DOHH2 (cell line): ENCODE data around the gene MEGF11.
A peak's percentile ranks its signal among the peaks of the same experiment; 100 is the strongest.

Source experiments
- H3F3A ChIP-seq: fragments of 200-600 bp; sonication (generic), shearing (Covaris generic); 2 replicates; pipeline ENCODE4 v1.6.0; 2016; ENCODE audit warnings: antibody characterized with exemption, mild to moderate bottlenecking; ENCODE audit not compliant: control insufficient read depth, insufficient read depth
- H3K27ac ChIP-seq: fragments of 200-600 bp; sonication (generic); 2 replicates; pipeline ENCODE4 v1.5.1; 2014; ENCODE audit warnings: low read depth, mild to moderate bottlenecking, low read length, moderate library complexity
- H3K27me3 ChIP-seq: fragments of 200-600 bp; sonication (generic); 2 replicates; pipeline ENCODE4 v1.6.1; 2014; ENCODE audit warnings: mild to moderate bottlenecking, low read length, mixed read lengths; ENCODE audit not compliant: control insufficient read depth
- H3K36me3 ChIP-seq: fragments of 200-600 bp; sonication (generic); 2 replicates; pipeline ENCODE4 v1.6.1; 2014; ENCODE audit warnings: mild to moderate bottlenecking, low read length, moderate library complexity, mixed read lengths; ENCODE audit not compliant: control insufficient read depth
- H3K4me1 ChIP-seq: fragments of 200-600 bp; sonication (generic); 2 replicates; pipeline ENCODE4 v1.6.1; 2014; ENCODE audit warnings: mild to moderate bottlenecking, low read length, mixed read lengths; ENCODE audit not compliant: control insufficient read depth
- H3K4me2 ChIP-seq: fragments of 200-600 bp; sonication (generic); 2 replicates; pipeline ENCODE4 v1.6.0; 2014; ENCODE audit warnings: mild to moderate bottlenecking, low read length, moderate library complexity
- H3K4me3 ChIP-seq: fragments of 200-600 bp; sonication (generic); 2 replicates; pipeline ENCODE4 v1.5.1; 2014; ENCODE audit warnings: mild to moderate bottlenecking, low read length, mixed read lengths
- H3K79me2 ChIP-seq: fragments of 200-600 bp; sonication (generic); 2 replicates; pipeline ENCODE4 v1.6.1; 2014; ENCODE audit warnings: mild to moderate bottlenecking, low read length, mixed read lengths; ENCODE audit not compliant: control insufficient read depth
- H3K9me2 ChIP-seq: fragments of 200-600 bp; sonication (generic); replicated peaks from 2 replicates; pipeline ENCODE4 v1.6.1; 2014; ENCODE audit warnings: mild to moderate bottlenecking, low read length, mixed read lengths; ENCODE audit not compliant: control insufficient read depth
- H3K9me3 ChIP-seq: fragments of 200-600 bp; sonication (generic); 2 replicates; pipeline ENCODE4 v1.6.1; 2014; ENCODE audit warnings: antibody characterized with exemption, low read length, mixed read lengths; ENCODE audit not compliant: control insufficient read depth, insufficient read depth
- H4K20me1 ChIP-seq: fragments of 200-600 bp; sonication (generic); 2 replicates; pipeline ENCODE4 v1.6.0; 2014; ENCODE audit warnings: low read depth, mild to moderate bottlenecking, antibody characterized with exemption, low read length, moderate library complexity; ENCODE audit not compliant: control insufficient read depth, insufficient read depth
- EZH2phosphoT487 ChIP-seq: fragments of 200-600 bp; sonication (generic); IDR thresholded peaks from 2 replicates; pipeline ENCODE4 v1.6.1; 2017; ENCODE audit warnings: borderline replicate concordance, mild to moderate bottlenecking, antibody characterized with exemption, low read length, moderate library complexity, mixed read lengths
- TF ChIP-seq, protein P1 (sequence below): fragments of 200-600 bp; sonication (generic); IDR thresholded peaks from one replicate; pipeline ENCODE4 v1.5.1; 2014; ENCODE audit warnings: antibody characterized with exemption, mild to moderate bottlenecking, low read depth, low read length; ENCODE audit not compliant: poor library complexity, severe bottlenecking

Gene MEGF11

DNA sequence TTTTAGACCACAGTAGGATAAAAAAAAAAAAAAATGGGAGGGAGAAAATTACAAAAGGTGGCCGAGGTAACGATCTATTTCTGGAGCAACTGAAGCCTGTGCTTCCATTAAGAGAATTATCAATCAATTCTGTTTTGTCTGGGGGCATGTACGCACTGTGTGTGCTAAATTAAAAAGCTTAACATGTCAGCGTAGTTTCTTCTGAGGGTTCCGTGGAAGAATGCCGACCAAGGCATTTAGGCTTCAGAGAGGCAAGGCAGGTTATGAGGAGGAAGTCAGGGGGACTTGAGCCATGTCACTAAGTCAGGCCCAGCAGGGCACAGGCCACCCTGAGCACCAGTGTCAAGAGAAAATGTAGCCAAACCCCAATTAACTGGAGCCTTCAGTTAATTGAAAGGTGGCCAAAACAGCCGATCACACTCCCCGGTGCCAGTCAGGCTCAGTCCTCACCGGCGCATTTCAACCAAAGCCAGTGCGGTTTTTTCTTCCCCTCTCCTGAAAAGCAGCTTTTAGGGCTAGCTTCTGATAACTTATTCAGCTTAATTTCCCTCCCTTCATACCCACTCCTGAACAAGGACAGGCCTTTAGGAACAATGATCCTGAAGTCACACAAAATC lies 113.9 kb downstream of the MEGF11 start:
- H4K20me1 ChIP-seq = peaks cover 9% of the 10 kb centered on the region
- H3K9me3 ChIP-seq = no peaks in the 10 kb centered on the region
- H3K27me3 ChIP-seq = no peaks in the 10 kb centered on the region
- peaks cover 79% of the 10 kb centered on the region for H3K36me3 ChIP-seq
- no peak overlapping the region for H3K4me3 ChIP-seq
- no peak overlapping the region for H3K4me2 ChIP-seq
- H3K79me2 ChIP-seq = peaks cover 63% of the 10 kb centered on the region
- TF ChIP-seq, protein P1, sequence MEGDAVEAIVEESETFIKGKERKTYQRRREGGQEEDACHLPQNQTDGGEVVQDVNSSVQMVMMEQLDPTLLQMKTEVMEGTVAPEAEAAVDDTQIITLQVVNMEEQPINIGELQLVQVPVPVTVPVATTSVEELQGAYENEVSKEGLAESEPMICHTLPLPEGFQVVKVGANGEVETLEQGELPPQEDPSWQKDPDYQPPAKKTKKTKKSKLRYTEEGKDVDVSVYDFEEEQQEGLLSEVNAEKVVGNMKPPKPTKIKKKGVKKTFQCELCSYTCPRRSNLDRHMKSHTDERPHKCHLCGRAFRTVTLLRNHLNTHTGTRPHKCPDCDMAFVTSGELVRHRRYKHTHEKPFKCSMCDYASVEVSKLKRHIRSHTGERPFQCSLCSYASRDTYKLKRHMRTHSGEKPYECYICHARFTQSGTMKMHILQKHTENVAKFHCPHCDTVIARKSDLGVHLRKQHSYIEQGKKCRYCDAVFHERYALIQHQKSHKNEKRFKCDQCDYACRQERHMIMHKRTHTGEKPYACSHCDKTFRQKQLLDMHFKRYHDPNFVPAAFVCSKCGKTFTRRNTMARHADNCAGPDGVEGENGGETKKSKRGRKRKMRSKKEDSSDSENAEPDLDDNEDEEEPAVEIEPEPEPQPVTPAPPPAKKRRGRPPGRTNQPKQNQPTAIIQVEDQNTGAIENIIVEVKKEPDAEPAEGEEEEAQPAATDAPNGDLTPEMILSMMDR = no peak
- TF ChIP-seq EZH2phosphoT487 = no peak
- H3F3A ChIP-seq = peaks cover 34% of the 10 kb centered on the region
- H3K27ac ChIP-seq = peak overlapping the region; percentile 17; the same call in 1 of the 2 replicates
- H3K9me2 ChIP-seq = no peaks in the 10 kb centered on the region
- peaks cover 67% of the 10 kb centered on the region for H3K4me1 ChIP-seq

DNA sequence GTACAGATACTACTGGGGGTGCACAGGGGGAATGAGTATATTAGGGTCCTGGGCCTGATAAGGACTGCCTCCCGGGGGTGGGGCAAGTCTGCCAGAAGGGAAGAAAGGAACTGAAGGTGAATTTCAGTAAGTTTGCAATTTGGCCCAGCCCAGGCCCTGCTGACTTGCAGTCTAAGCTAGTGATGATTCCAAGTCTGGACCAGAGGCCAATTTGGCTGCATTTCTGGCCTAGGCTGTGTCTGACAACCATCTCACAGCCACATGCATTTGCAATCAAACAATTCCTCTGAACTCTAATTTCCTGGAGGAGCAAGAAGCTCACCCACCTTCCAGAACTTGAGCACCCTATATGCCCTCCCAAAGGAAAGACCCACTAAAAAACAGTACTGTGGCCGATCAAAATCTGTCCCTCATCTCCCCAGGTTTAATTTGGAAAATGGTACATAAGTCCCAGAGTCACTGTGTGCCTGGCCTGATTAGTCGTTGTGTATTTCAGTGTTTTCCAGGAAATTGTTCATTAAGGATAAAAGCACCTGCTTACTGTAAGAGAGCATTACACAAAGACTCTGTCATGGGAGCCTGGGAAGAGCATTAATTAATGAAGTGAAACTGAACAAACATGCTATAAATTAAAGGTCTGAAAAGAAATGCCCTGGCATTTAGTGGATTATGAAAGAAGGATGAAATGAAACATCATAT lies 114.5 kb downstream of the MEGF11 start:
- H4K20me1 ChIP-seq = peaks cover 9% of the 10 kb centered on the region
- H3K9me3 ChIP-seq = no peaks in the 10 kb centered on the region
- H3K36me3 ChIP-seq = peaks cover 73% of the 10 kb centered on the region
- no peak for TF ChIP-seq EZH2phosphoT487
- TF ChIP-seq, protein P1 = no peak
- H3K9me2 ChIP-seq = no peaks in the 10 kb centered on the region
- peaks cover 56% of the 10 kb centered on the region for H3K79me2 ChIP-seq
- peaks cover 34% of the 10 kb centered on the region for H3F3A ChIP-seq
- H3K27me3 ChIP-seq = no peaks in the 10 kb centered on the region
- no peak overlapping the region for H3K4me2 ChIP-seq
- H3K4me3 ChIP-seq = no peak overlapping the region
- peak overlapping the region; percentile 17; the same call in 1 of the 2 replicates for H3K27ac ChIP-seq
- peaks cover 60% of the 10 kb centered on the region for H3K4me1 ChIP-seq

DNA sequence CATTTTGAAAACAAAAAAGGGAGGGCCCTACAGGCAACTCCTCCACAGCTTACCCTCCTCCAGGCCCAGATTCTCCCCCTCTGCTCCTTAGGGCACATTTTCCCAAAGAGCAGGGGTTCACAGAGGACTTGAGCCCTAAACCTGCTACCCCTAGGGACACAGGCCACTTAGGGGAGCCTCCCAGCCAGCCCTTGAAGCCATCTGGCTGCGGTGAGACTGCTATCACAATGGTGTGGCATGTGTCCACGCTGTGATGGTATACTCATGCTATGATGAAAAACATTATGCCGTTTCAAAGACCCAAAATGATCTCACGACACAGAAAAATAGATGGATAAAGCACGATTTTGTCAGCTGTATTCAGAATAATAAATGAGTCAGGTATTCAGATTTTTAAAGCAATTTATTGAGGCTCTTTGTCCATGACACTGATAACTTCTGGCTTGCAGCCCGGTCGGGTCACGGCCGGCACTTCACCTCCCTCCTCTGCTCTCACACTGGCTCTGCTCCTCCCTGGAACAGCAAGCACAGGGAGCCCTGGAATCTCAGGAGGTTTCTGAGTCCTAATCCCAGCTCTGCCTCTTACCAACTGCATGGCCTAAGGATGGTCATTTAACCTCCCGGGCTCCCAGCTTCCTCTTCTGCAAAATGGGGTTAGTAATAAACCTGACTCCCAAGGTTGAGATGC lies 115.3 kb downstream of the MEGF11 start:
- Histone ChIP-seq H3K27me3 (no peaks in the 10 kb centered on the region), H3K4me2 (no peak overlapping the region), H3K4me1 (peaks cover 52% of the 10 kb centered on the region), H4K20me1 (peaks cover 9% of the 10 kb centered on the region), H3K9me3 (no peaks in the 10 kb centered on the region), H3K27ac (peak overlapping the region; percentile 23), H3K79me2 (peaks cover 48% of the 10 kb centered on the region), H3F3A (peaks cover 34% of the 10 kb centered on the region), H3K4me3 (no peak overlapping the region), H3K9me2 (no peaks in the 10 kb centered on the region), H3K36me3 (peaks cover 66% of the 10 kb centered on the region)
- no peak for TF ChIP-seq EZH2phosphoT487
- TF ChIP-seq, protein P1 = no peak
